ENCODE data around the gene MACROH2A2.
A peak's percentile ranks its signal among the peaks of the same experiment; 100 is the strongest.

Gene MACROH2A2

GRCh38 chr10:70130878-70131559 is 78.4 kb downstream of the MACROH2A2 start:
- DNase-seq (ENCODE audit: low read depth in 2 of 2) = no peak

GRCh38 chr10:70131560-70131937 is 78.9 kb downstream of the MACROH2A2 start:
- DNase-seq (ENCODE audit: low read depth in 2 of 2) = no peak

GRCh38 chr10:70132098-70133029 is 79.7 kb downstream of the MACROH2A2 start, which contains the start of gene AIFM2:
Gene AIFM2 (minus strand): TSS chr10:70132825. CDS start chr10:70124084, 8,741 bp downstream.
- peak in 1 of 2 donors; percentile 26 for DNase-seq (ENCODE audit: low read depth in 2 of 2)

DNA sequence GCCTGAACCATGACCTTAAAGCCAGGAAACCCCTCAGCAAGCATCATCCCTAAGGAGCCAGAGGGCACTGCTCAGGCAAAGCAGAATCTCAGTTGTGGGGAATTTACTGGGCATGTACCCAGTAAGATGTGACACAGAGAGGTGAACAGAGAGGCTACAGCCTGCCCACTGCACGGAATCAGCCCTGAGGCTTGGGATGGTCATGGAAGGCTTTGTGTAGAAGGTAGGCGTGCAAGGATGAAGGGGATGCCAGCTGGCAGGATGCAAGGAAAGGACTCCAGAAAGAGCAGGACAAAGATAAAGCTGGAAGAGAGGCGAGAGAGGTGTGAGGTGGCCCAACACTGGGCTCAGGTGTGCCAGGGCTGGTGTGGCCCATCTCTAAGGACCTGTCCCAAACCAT is 82.4 kb downstream of the MACROH2A2 start:
- no peak for DNase-seq (ENCODE audit: low read depth in 2 of 2)

- no peak for DNase-seq (ENCODE audit: low read depth in 2 of 2)
Observed at GRCh38 chr10:70135684-70136083, 83.0 kb downstream of the MACROH2A2 start.

GRCh38 chr10:70137135-70137534 is 84.5 kb downstream of the MACROH2A2 start:
- no peak for DNase-seq (ENCODE audit: low read depth in 2 of 2)

DNA sequence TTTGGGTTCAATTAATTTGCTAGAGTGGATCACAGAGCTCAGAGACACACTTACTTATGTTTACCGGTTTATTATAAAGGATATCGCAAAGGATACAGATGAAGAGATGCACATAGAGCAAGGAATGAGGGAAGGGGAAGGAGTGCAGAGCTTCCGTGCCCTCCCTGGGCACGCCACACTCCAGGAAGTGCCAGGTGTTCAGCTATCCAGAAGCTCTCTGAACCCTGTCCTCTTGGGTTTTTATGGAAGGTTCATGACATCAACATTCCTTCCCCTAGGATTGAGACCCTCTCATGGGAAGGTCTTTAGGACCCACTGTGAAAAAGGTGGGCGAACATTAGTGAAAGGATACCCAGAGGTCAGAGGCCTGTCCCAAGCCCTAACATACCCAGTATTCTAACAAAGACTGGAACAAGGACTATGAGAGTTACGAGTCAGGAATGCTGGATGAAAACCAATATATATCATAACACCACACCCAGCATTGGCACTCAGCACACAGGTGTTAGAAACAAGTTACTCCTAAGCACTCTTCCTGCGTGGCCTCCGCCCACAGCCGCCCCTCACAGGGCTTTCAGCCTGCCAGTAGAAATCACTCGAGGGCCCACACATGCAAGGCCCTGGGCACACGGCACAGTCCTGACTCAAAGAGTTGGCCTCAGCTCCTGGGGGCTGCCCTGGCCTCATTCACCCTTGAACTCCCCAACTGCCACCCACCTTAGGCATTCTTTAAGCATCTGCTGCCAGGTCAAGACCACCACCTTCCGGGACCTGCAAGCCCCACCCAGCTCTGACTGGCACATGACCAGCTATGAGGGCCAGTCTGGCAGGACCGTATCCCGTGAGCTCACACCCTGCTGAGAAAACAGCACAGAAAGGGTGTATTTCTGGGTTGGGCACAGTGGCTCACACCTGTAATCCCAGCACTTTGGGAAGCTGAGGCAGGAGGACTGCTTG is 85.6 kb downstream of the MACROH2A2 start:
- no peak for DNase-seq (ENCODE audit: low read depth in 2 of 2)

- no peak for DNase-seq (ENCODE audit: low read depth in 2 of 2)
Observed at GRCh38 chr10:70139151-70139996, 86.7 kb downstream of the MACROH2A2 start.

GRCh38 chr10:70139997-70140250 is 87.3 kb downstream of the MACROH2A2 start:
- DNase-seq (ENCODE audit: low read depth in 2 of 2) = no peak

- DNase-seq (ENCODE audit: low read depth in 2 of 2) = no peak
Observed at GRCh38 chr10:70140297-70140696, 87.7 kb downstream of the MACROH2A2 start.

DNA sequence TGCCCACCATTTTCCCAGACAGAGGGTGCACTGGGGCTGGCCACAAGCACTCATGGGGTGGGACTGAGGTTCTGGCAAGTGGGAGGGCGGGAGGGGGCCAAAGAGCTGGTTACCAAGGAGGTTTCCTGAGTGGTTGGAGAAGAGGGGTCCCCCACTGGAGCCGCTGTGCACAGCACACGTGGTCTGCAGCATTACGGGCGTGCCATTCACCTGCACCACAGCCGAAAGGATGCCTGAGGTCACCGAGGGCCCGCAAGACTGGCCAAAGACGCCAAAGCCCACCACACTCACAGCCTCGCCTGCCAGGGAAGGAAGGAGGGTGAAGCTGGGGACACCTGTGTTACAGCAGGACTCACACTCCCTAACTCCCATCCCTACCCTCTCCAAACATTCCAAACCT is 89.9 kb downstream of the MACROH2A2 start:
- no peak for DNase-seq (ENCODE audit: low read depth in 2 of 2)

GRCh38 chr10:70144372-70145110 is 91.9 kb downstream of the MACROH2A2 start:
- no peak for DNase-seq (ENCODE audit: low read depth in 2 of 2)

DNA sequence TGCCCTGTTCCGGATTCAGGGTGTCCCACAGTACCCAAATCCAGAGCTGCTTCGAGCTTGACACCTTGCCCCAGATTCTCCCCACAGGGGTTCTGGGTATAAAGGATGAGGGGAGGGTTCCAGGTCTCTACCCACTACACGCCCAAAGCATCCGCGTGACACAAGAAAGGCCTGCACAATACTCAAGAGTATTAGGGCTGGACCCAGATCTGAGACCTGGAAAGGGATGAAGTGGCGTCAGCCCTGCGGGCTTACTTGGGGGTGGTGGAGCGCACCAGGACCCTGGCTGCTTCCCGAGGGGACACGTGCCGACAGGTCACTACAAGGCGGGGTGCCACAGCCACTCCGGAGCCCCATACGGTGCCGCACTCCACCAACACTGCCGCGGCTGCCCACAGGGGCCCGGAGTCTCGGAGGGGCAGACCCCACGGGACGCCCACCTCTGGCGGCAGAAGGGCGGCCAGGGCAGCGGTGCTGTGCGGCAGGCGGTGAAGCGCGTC is 92.6 kb downstream of the MACROH2A2 start:
- no peak for DNase-seq (ENCODE audit: low read depth in 2 of 2)

- peak; percentile 57 to 61 for DNase-seq (ENCODE audit: low read depth in 2 of 2)
Observed at GRCh38 chr10:70145666-70146488, 93.2 kb downstream of the MACROH2A2 start.

DNA sequence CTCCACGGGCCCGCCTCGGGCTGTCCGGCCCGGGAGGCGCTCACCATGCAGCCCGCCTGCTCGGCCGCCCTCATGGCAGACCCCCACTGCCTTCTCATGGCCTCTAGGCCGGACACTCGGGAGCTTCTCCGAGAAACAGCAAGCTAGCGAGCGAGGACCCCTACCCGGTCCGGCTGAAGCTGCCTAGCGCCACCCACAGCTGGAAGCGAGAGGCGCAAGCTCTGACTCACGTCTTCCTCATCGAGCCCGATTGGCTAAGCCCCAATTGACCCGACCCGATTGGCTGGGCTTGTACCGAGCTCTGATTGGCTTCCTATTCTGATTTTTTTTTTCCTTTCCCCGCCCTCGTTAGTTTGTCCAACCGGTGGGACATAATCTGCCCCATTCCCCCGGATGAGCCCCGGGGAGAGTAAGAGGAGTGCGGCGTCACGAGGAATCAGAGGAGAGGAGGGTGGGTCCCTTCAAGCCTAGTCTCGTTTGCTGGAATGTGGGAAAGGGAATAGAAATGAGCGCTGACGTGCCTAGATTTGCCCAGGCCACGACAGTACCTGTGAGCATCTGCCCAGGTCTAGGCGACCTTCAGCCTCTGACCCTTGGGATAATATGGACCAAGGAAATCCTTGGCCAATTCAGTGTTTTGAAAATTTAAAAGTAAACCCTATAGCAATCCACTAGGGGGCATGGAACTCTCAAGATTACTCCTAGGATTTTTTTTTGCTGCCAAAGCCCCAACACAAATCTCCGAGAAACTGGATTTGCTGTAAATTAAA is 94.0 kb downstream of the MACROH2A2 start, which contains the start of gene TYSND1:
TYSND1 (minus strand) TSS at position 212 of the 770 bp plus-strand sequence; CDS start at position 98, 114 bp downstream.
- DNase-seq (ENCODE audit: low read depth in 2 of 2) = peak; percentile 90 to 92

- DNase-seq (ENCODE audit: low read depth in 2 of 2) = no peak
Observed at GRCh38 chr10:70147259-70147625, 94.6 kb downstream of the MACROH2A2 start.

- no peak for DNase-seq (ENCODE audit: low read depth in 2 of 2)
Observed at GRCh38 chr10:70148516-70148915, 95.9 kb downstream of the MACROH2A2 start.

DNA sequence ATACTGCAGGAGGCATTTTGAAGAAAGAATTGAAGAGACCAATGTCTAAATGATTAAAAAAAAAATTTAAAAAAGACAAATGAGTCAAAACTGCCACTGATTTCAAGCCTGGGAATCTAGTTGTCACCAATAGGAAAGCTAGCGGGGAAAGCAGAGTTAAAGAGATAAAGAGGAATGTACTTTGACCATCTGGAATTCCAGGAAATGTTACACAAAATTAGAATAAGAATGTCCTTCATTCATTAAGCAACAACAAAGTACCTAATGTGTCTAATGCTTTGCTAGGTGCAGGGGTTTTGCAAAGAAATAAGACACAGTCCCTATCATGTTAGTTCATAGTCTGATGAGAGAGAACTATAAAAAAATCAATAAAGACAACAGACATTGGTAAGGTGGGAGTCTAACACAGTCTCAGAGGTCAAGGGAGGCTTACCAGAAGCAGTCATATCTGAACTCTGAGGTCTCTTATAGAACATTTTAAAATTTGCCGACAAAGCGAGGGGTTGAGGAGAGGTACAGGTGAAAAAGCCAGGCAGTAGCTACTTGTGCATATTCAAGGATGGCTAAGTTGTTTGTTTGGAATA is 102.7 kb downstream of the MACROH2A2 start:
- no peak for DNase-seq (ENCODE audit: low read depth in 2 of 2)

Data from stimulated activated CD8-positive, alpha-beta memory T cell treated with anti-CD3 and anti-CD28 coated beads, Interleukin-15, amount 100 ng/mL, for 48 hours (primary cell).